Peyer's patch (tissue), 4 donors: ENCODE data around the gene LRRC74A. TPM values are rescaled to one million over a fixed set of nuclear protein-coding genes. Genes with fewer than 3 reads are reported as not detected.

Source experiments
- DNase-seq, 3 donors: peaks; one replicate each; pipeline ENCODE4 v3.0.0-alpha.2; 2017 to 2019
- H3K27ac ChIP-seq, 4 donors: fragments of 200-600 bp; sonication (generic); one replicate each; pipeline ENCODE4 v1.5.1; 2016 to 2019
- H3K27me3 ChIP-seq, 2 donors: fragments of 200-600 bp; sonication (generic); one replicate each; pipeline ENCODE4 v1.5.1; 2019
- H3K36me3 ChIP-seq, 3 donors: fragments of 200-600 bp; sonication (generic); one replicate each; pipeline ENCODE4 v1.5.1; 2016 to 2019
- H3K4me1 ChIP-seq, 4 donors: fragments of 200-600 bp; sonication (generic); one replicate each; pipeline ENCODE4 v1.5.1; 2016 to 2019
- H3K4me3 ChIP-seq, 4 donors: fragments of 200-600 bp; sonication (generic); 1 replicate in 3 of 4; 2 replicates in 1 of 4; pipeline ENCODE4 v1.5.1; 2016 to 2019; ENCODE audit warnings: mild to moderate bottlenecking in 1 of 4
- H3K9me3 ChIP-seq, 4 donors: fragments of 200-600 bp; sonication (generic); one replicate each; pipeline ENCODE4 v1.5.1; 2016 to 2019; ENCODE audit warnings: mild to moderate bottlenecking in 1 of 4
- POLR2A ChIP-seq, 2 donors: fragments of 450-650 bp; IDR thresholded peaks; one replicate each; pipeline ENCODE4 v1.5.1; 2017; ENCODE audit warnings: antibody characterized with exemption in 2 of 2, mild to moderate bottlenecking in 2 of 2, moderate library complexity in 2 of 2
- total RNA-seq, 4 donors: library from RNA; depleted of rRNA; stranded (reverse); fragments of >200 nt; gene quantifications; one replicate each; pipeline ENCODE4 v1.1.0, GENCODE V29; 2016
- TF ChIP-seq, protein P1 (sequence below), 6 experiments: fragments of 450-650 bp in 4 of 6; fragments of 200-600 bp in 2 of 6; sonication (generic) in 1 of 6; IDR thresholded peaks; one replicate each; pipeline ENCODE4 v1.5.1; 2017 to 2019; ENCODE audit warnings: antibody characterized with exemption in 6 of 6, mild to moderate bottlenecking in 3 of 6, moderate library complexity in 1 of 6

Gene LRRC74A
- not detected for total RNA-seq

DNA sequence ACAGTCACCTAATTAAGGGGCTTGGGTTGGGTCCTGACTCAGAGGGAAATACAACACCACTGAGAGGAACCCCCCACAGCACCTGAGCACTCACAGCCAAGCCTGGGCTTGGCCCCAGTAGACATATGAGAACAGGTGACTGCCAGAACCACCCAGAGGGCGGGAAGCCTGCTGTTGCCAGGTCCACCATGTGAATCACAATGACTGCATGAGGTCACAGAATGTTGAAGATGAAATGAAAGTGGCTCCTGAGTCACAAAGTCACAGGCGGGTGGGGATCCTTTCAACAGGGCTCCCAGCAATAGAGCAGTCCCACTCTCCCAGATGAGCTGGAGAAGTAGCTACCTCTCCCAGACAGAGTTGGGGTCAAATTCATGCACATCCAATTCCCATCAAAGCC is at the start of gene LRRC74A:
Gene LRRC74A, plus strand, starts transcription at position 287 of the 400 bp plus-strand sequence. CDS start 290 bp downstream, outside the sequence.
- H3K9me3 ChIP-seq: no peaks in the 10 kb centered on the region
- DNase-seq: no peak
- no peaks in the 10 kb centered on the region for H3K4me1 ChIP-seq
- TF ChIP-seq POLR2A (IDR thresholded peaks at IDR 0.05): no peak
- TF ChIP-seq, protein P1, sequence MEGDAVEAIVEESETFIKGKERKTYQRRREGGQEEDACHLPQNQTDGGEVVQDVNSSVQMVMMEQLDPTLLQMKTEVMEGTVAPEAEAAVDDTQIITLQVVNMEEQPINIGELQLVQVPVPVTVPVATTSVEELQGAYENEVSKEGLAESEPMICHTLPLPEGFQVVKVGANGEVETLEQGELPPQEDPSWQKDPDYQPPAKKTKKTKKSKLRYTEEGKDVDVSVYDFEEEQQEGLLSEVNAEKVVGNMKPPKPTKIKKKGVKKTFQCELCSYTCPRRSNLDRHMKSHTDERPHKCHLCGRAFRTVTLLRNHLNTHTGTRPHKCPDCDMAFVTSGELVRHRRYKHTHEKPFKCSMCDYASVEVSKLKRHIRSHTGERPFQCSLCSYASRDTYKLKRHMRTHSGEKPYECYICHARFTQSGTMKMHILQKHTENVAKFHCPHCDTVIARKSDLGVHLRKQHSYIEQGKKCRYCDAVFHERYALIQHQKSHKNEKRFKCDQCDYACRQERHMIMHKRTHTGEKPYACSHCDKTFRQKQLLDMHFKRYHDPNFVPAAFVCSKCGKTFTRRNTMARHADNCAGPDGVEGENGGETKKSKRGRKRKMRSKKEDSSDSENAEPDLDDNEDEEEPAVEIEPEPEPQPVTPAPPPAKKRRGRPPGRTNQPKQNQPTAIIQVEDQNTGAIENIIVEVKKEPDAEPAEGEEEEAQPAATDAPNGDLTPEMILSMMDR (IDR thresholded peaks at IDR 0.05): no peak
- H3K27ac ChIP-seq: no peak within 1 kb of the TSS
- no peaks in the 10 kb centered on the region for H3K27me3 ChIP-seq
- no peak within 1 kb of the TSS for H3K4me3 ChIP-seq
- H3K36me3 ChIP-seq: no peaks in the 10 kb centered on the region

DNA sequence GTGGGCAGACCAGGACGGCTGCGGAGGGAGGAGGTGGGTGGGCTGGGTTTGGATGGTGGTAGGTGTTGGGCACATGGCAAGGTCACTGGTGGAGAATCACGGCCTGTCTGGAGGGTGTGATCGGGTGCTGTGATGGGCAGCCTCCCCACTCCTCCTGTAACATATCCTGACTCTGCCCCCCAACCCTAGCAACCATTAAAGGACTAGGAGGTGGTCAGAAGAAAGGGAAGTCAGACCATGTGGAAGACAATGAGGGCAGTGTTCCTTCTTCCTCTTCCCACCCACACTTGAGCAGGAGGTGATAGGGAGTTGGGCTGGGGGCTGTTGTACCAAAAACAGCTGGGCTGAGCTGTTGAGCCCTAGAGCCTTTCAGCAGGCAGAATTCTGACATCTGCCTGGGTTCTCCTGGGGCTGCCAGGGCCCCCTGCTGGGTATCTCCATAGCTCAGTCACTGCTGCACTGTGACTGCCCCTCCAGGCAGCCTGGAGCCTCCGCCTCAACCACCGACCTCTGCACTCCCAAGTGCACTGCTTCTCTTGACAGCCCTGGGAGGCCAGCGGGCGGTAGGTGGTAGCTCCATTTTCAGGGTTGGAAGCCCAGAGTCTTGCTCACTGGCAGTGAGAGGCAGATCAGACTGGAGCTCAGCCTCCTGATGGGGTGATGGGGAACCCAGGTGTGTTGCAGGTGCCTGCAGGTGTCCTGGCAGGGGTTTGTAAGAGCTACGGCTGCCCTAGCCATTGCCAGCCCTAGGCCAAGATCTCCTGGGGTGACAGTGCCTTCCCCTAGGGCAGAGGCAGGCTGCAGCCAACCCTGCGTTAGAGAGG is 49.6 kb upstream of the LRRC74A start:
- DNase-seq: peak in 1 of 3 donors; percentile 38
- Histone ChIP-seq H3K4me3 (no peak overlapping the region), H3K27ac (no peak overlapping the region), H3K27me3 (no peaks in the 10 kb centered on the region), H3K36me3 (no peaks in the 10 kb centered on the region), H3K4me1 (peaks cover 0 to 19% (median 0%) of the 10 kb centered on the region in 4 donors), H3K9me3 (no peaks in the 10 kb centered on the region)
- TF ChIP-seq, protein P1 (IDR thresholded peaks at IDR 0.05): no peak
- no peak for TF ChIP-seq POLR2A (IDR thresholded peaks at IDR 0.05)

DNA sequence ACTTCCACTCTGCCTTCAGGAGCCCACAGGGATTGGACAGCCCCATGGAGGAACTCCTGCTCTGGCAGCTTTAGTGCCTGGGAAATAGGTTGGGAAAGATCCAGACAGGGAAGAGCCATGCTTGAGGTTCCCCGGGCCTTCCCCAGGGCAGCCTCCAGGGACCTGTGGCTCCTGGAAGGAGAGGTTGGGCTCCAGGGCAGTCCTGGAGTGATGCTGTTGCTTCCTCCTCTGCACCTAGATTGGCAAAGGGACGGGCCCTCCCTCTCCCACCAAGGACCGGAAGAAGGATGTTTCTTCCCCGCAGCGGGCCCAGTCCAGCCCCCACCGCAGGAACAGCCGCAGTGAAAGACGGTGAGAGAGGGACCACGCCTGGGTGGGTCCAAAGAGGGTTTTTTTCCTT is 48.5 kb upstream of the LRRC74A start:
- peak in 2 of 3 donors; percentile 14 to 42 for DNase-seq
- Histone ChIP-seq H3K36me3 (no peaks in the 10 kb centered on the region), H3K9me3 (no peaks in the 10 kb centered on the region)

DNA sequence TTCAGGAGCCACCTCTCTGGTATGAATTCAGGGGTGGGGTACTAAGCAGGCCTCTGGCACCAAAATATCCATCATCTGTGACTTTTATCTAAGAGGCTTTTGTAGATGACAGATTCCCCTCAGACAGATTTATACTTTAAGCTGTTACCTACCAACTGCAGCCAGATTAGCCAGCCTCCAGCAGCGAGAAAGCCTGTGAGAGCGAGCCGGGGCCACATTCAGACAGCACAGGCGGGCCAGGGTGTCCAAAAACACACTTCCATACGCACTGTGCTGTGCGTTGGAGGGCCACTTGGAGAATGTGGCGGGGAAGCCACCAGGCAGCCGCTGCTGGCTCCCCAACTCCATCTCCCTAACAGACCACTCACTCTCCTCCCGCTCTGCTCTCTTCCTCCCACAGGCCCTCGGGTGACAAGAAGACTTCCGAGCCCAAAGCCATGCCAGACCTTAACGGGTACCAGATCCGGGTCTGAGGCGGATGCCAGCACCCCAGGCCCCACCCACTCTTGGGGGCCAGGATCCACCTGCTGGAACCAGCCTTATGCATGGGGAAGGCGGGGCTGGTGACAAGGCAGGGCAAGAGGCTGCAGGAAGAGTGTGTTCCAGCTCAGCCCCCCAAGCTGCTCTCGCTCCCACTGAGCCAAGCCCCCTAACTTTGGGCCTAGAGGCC is 47.5 kb upstream of the LRRC74A start:
- Histone ChIP-seq H3K4me3 (no peak overlapping the region), H3K36me3 (no peaks in the 10 kb centered on the region), H3K27ac (no peak overlapping the region), H3K9me3 (no peaks in the 10 kb centered on the region), H3K4me1 (peaks cover 0 to 27% (median 0%) of the 10 kb centered on the region in 4 donors), H3K27me3 (no peaks in the 10 kb centered on the region)
- TF ChIP-seq POLR2A (IDR thresholded peaks at IDR 0.05): no peak
- TF ChIP-seq, protein P1 (IDR thresholded peaks at IDR 0.05): no peak
- DNase-seq: peak in 1 of 3 donors; percentile 14

More for the DNA sequence above, 48.5 kb upstream of the LRRC74A start:
- H3K4me3 ChIP-seq: no peak overlapping the region
- H3K4me1 ChIP-seq: peaks cover 0 to 27% (median 0%) of the 10 kb centered on the region in 4 donors
- TF ChIP-seq, protein P1 (IDR thresholded peaks at IDR 0.05): no peak
- no peak for TF ChIP-seq POLR2A (IDR thresholded peaks at IDR 0.05)
- no peaks in the 10 kb centered on the region for H3K27me3 ChIP-seq
- no peak overlapping the region for H3K27ac ChIP-seq

DNA sequence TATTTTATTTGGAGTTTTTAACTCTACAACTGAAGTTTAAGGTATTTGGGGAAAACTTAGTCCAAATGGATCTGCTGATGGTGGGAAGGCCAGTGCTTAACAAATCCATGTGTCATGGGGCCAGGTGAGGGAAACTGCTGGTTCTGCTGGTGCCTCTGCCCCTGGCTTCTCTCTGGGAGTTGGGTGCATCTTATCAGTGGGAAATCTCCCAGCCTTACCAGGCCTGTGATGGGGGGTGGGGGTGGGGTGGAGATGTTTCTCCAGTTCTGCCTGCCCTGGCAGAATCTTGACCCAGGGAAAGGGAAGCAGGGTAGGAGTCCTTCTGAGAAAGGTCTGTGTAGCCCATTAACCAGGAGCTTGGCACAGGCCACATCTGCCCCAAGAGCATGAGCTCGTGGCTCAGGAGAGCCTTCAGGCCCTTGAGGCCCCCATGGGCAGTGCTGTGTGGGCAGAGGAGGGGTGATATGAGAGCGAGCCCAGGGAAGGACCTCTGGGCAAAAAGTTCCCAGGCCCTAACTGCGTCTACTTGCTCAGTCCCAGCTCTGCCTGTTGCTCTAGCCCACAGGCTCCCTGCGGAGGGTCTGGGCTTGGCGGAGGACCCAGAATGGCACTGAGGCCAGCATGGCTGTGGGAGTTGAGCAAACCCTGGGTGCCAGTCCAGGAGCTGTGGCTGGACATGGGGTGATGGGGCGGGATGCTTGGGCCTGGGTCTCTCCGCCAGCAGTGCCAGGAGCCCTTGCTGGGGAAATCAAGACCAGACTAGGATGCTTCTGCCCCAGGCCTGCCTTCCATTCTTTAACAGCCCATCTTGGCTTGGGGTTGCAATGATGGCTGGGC is 46.8 kb upstream of the LRRC74A start:
- Histone ChIP-seq H3K27ac (no peak overlapping the region), H3K36me3 (no peaks in the 10 kb centered on the region), H3K4me1 (peaks cover 0 to 23% (median 0%) of the 10 kb centered on the region in 4 donors), H3K27me3 (no peaks in the 10 kb centered on the region), H3K9me3 (no peaks in the 10 kb centered on the region), H3K4me3 (no peak overlapping the region)
- no peak for DNase-seq
- TF ChIP-seq POLR2A (IDR thresholded peaks at IDR 0.05): no peak
- TF ChIP-seq, protein P1 (IDR thresholded peaks at IDR 0.05): no peak
